ENCODE results near the gene IFRD1. TPM values are rescaled to one million over a fixed set of nuclear protein-coding genes. Genes with fewer than 3 reads are reported as not detected.

Gene IFRD1
- total and polyA plus RNA-seq, 2 donors from 2014 or later, result 24.1 to 31.5 TPM

DNA sequence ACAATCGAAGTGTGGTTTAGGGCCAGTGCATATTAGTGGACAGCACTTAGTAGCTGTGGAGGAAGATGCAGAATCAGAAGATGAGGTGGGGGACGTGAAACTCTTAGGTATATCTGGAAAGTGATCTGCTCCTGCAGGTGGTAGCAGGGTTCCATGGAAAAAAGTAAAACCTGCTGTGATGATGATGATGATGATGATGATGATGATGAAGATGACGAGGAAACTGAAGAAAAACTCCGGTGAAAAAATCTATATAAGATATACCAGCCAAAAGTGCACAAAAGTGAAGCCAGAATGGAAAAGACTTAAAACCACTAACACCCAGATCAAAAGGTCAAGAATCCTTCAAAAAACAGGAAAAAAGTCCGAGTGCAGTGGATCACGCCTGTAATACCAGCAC is 70.5 kb downstream of the IFRD1 start:
- Histone ChIP-seq H3K9ac (ENCODE audit: low read length in 3 of 3) (no peak overlapping the region), H3K36me3 (ENCODE audit: control insufficient read depth in 2 of 3, insufficient read depth in 3 of 3, low read length in 3 of 3) (no peaks in the 10 kb centered on the region), H3K27me3 (ENCODE audit: control insufficient read depth, insufficient read depth, low read length) (no peaks in the 10 kb centered on the region), H3K4me1 (ENCODE audit: control insufficient read depth in 2 of 3, insufficient read depth in 2 of 3, low read depth in 1 of 3, low read length in 3 of 3) (no peaks in the 10 kb centered on the region), H3K27ac (ENCODE audit: low read depth in 2 of 2, low read length in 2 of 2) (no peak overlapping the region), H3K9me3 (ENCODE audit: control insufficient read depth in 2 of 3, insufficient read depth in 1 of 3, low read length in 3 of 3) (no peaks in the 10 kb centered on the region), H3K4me3 (ENCODE audit: low read length in 3 of 3) (no peak overlapping the region)
- FAIRE-seq (no peak), DNase-seq (no peak)
- TF ChIP-seq, protein P1, sequence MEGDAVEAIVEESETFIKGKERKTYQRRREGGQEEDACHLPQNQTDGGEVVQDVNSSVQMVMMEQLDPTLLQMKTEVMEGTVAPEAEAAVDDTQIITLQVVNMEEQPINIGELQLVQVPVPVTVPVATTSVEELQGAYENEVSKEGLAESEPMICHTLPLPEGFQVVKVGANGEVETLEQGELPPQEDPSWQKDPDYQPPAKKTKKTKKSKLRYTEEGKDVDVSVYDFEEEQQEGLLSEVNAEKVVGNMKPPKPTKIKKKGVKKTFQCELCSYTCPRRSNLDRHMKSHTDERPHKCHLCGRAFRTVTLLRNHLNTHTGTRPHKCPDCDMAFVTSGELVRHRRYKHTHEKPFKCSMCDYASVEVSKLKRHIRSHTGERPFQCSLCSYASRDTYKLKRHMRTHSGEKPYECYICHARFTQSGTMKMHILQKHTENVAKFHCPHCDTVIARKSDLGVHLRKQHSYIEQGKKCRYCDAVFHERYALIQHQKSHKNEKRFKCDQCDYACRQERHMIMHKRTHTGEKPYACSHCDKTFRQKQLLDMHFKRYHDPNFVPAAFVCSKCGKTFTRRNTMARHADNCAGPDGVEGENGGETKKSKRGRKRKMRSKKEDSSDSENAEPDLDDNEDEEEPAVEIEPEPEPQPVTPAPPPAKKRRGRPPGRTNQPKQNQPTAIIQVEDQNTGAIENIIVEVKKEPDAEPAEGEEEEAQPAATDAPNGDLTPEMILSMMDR (IDR thresholded peaks at IDR 0.05; ENCODE audit: borderline replicate concordance, extremely low read depth, insufficient read depth), result no peak
- intact Hi-C loops (cut with DNase I), result no loop called here

- FAIRE-seq, result no peak
- Histone ChIP-seq H3K27ac (ENCODE audit: low read depth in 2 of 2, low read length in 2 of 2) (no peak overlapping the region), H3K4me3 (ENCODE audit: low read length in 3 of 3) (no peak overlapping the region), H3K36me3 (ENCODE audit: control insufficient read depth in 2 of 3, insufficient read depth in 3 of 3, low read length in 3 of 3) (no peaks in the 10 kb centered on the region), H3K4me1 (ENCODE audit: control insufficient read depth in 2 of 3, insufficient read depth in 2 of 3, low read depth in 1 of 3, low read length in 3 of 3) (no peaks in the 10 kb centered on the region), H3K27me3 (ENCODE audit: control insufficient read depth, insufficient read depth, low read length) (no peaks in the 10 kb centered on the region), H3K9me3 (ENCODE audit: control insufficient read depth in 2 of 3, insufficient read depth in 1 of 3, low read length in 3 of 3) (no peaks in the 10 kb centered on the region), H3K9ac (ENCODE audit: low read length in 3 of 3) (no peak overlapping the region)
- TF ChIP-seq, protein P1 (IDR thresholded peaks at IDR 0.05; ENCODE audit: borderline replicate concordance, extremely low read depth, insufficient read depth), result no peak
- intact Hi-C loops (cut with DNase I), result no loop called here
- DNase-seq, result no peak
These were observed 71.7 kb downstream of the IFRD1 start for GRCh38 chr7:112521942-112522341.

GRCh38 chr7:112523871-112524270 is 73.6 kb downstream of the IFRD1 start:
- Histone ChIP-seq H3K27me3 (ENCODE audit: control insufficient read depth, insufficient read depth, low read length) (no peaks in the 10 kb centered on the region), H3K4me1 (ENCODE audit: control insufficient read depth in 2 of 3, insufficient read depth in 2 of 3, low read depth in 1 of 3, low read length in 3 of 3) (no peaks in the 10 kb centered on the region), H3K9me3 (ENCODE audit: control insufficient read depth in 2 of 3, insufficient read depth in 1 of 3, low read length in 3 of 3) (no peaks in the 10 kb centered on the region), H3K27ac (ENCODE audit: low read depth in 2 of 2, low read length in 2 of 2) (no peak overlapping the region), H3K9ac (ENCODE audit: low read length in 3 of 3) (no peak overlapping the region), H3K4me3 (ENCODE audit: low read length in 3 of 3) (no peak overlapping the region), H3K36me3 (ENCODE audit: control insufficient read depth in 2 of 3, insufficient read depth in 3 of 3, low read length in 3 of 3) (no peaks in the 10 kb centered on the region)
- DNase-seq (no peak), FAIRE-seq (no peak)
- TF ChIP-seq, protein P1 (IDR thresholded peaks at IDR 0.05; ENCODE audit: borderline replicate concordance, extremely low read depth, insufficient read depth), result no peak
- intact Hi-C loops (cut with DNase I), result no loop called here

Other genes starting within 250 kb of the IFRD1 start
- 38.9 TPM for gene DOCK4, start 244.1 kb upstream of the IFRD1 start, total RNA-seq
- 3.2 TPM for gene DOCK4, start 244.1 kb upstream of the IFRD1 start, polyA plus RNA-seq (ENCODE audit: insufficient read depth, low read depth, low replicate concordance)
- gene ZNF277, start 243.8 kb upstream of the IFRD1 start, total RNA-seq, result 25.0 TPM
- 18.7 TPM for gene ZNF277, start 243.8 kb upstream of the IFRD1 start, polyA plus RNA-seq (ENCODE audit: insufficient read depth, low read depth, low replicate concordance)
- 2.1 TPM for gene LSMEM1, start 30.5 kb downstream of the IFRD1 start, total RNA-seq
- 1.8 TPM for gene LSMEM1, start 30.5 kb downstream of the IFRD1 start, polyA plus RNA-seq (ENCODE audit: insufficient read depth, low read depth, low replicate concordance)